GM12874 (cell line): ENCODE data around the gene MSN.

Experiments
- CTCF ChIP-seq: IDR thresholded peaks from 2 replicates; pipeline ENCODE4 v1.5.1; 2011; ENCODE audit warnings: low read depth, mild to moderate bottlenecking, control low read depth, low read length, moderate library complexity; ENCODE audit not compliant: insufficient read depth

MSN gene

GRCh38 chrX:65706041-65706828 is 38.8 kb downstream of the MSN start:
- TF ChIP-seq CTCF, result no peak

GRCh38 chrX:65707151-65707550 is 39.7 kb downstream of the MSN start:
- no peak for TF ChIP-seq CTCF

GRCh38 chrX:65712005-65712806 is 44.8 kb downstream of the MSN start:
- no peak for TF ChIP-seq CTCF

- TF ChIP-seq CTCF, result no peak
Measured at GRCh38 chrX:65718538-65718937, 51.1 kb downstream of the MSN start.

GRCh38 chrX:65720381-65720964 is 53.0 kb downstream of the MSN start:
- peak; percentile 11; the same call in 1 of the 2 replicates for TF ChIP-seq CTCF

GRCh38 chrX:65723706-65724105 is 56.3 kb downstream of the MSN start:
- TF ChIP-seq CTCF, result no peak

- TF ChIP-seq CTCF, result no peak
Measured at GRCh38 chrX:65726715-65727114, 59.3 kb downstream of the MSN start.
